Measurements from ENCODE around the gene PNMT.

The PNMT gene

GRCh38 chr17:39640591-39641031 is 27.6 kb upstream of the PNMT start:
- Histone ChIP-seq H3K4me3 (replicated peaks; ENCODE audit: low read depth, low read length) (no peak overlapping the region), H3K36me3 (ENCODE audit: control insufficient read depth, insufficient read depth, low read length) (peaks cover 2% of the 10 kb centered on the region; the same call in 1 of the 2 replicates), H3K27me3 (replicated peaks; ENCODE audit: control insufficient read depth, insufficient read depth, low read length) (no peaks in the 10 kb centered on the region)
- TF ChIP-seq, protein P1, sequence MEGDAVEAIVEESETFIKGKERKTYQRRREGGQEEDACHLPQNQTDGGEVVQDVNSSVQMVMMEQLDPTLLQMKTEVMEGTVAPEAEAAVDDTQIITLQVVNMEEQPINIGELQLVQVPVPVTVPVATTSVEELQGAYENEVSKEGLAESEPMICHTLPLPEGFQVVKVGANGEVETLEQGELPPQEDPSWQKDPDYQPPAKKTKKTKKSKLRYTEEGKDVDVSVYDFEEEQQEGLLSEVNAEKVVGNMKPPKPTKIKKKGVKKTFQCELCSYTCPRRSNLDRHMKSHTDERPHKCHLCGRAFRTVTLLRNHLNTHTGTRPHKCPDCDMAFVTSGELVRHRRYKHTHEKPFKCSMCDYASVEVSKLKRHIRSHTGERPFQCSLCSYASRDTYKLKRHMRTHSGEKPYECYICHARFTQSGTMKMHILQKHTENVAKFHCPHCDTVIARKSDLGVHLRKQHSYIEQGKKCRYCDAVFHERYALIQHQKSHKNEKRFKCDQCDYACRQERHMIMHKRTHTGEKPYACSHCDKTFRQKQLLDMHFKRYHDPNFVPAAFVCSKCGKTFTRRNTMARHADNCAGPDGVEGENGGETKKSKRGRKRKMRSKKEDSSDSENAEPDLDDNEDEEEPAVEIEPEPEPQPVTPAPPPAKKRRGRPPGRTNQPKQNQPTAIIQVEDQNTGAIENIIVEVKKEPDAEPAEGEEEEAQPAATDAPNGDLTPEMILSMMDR (IDR thresholded peaks at IDR 0.05; ENCODE audit: insufficient read depth, low read length, poor library complexity, severe bottlenecking): no peak
- no peak for DNase-seq (ENCODE audit: extremely low read depth, insufficient read length)

GRCh38 chr17:39641097-39641496 is 27.2 kb upstream of the PNMT start:
- H3K4me3 ChIP-seq (replicated peaks; ENCODE audit: low read depth, low read length): no peak overlapping the region
- no peak for DNase-seq (ENCODE audit: extremely low read depth, insufficient read length)
- TF ChIP-seq, protein P1 (IDR thresholded peaks at IDR 0.05; ENCODE audit: insufficient read depth, low read length, poor library complexity, severe bottlenecking): no peak
- H3K27me3 ChIP-seq (replicated peaks; ENCODE audit: control insufficient read depth, insufficient read depth, low read length): no peaks in the 10 kb centered on the region
- peaks cover 2% of the 10 kb centered on the region; the same call in 1 of the 2 replicates for H3K36me3 ChIP-seq (ENCODE audit: control insufficient read depth, insufficient read depth, low read length)

GRCh38 chr17:39641883-39642282 is 26.4 kb upstream of the PNMT start:
- no peak overlapping the region for H3K4me3 ChIP-seq (replicated peaks; ENCODE audit: low read depth, low read length)
- TF ChIP-seq, protein P1 (IDR thresholded peaks at IDR 0.05; ENCODE audit: insufficient read depth, low read length, poor library complexity, severe bottlenecking): no peak
- DNase-seq (ENCODE audit: extremely low read depth, insufficient read length): no peak
- H3K36me3 ChIP-seq (ENCODE audit: control insufficient read depth, insufficient read depth, low read length): peaks cover 2% of the 10 kb centered on the region; the same call in 1 of the 2 replicates
- H3K27me3 ChIP-seq (replicated peaks; ENCODE audit: control insufficient read depth, insufficient read depth, low read length): no peaks in the 10 kb centered on the region

DNA sequence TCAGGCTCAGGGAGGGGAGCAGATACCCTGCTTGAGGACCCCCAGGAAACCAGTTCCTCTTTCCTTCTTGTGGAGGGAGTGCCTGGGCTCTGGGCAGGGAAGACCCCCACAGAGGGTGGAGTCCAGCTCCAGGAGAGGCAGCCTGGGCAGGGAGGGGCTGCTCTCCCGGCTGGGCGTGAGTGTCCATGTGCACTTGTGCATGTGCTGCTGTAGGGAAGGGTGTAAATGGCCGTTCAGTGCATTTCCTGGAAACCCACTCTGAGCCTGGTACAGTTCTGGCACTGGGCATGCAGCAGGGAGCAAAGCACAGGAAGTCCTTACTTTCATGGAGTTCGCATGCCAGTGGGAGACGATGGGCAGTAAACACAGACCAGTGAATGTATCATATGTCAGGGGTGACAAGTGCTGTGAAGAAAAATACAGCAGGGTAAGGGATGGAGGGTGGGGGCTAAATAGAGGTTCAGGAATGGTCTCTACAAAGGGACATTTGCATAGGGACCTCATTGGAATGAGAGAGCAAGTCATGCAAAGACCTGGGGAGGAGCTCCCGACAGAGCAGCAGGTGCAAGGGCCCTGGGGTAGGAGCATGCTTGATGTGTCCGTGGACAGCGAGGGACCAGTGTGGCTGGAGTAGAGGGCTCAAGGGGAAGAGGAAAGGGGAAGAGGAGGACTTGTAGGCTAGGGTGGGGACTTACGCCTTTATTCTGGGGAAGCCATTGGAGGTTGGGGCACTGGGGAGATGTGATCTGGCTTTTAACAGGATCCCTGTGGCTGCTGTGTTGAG is 25.8 kb upstream of the PNMT start:
- DNase-seq (ENCODE audit: extremely low read depth, insufficient read length): no peak
- Histone ChIP-seq H3K36me3 (ENCODE audit: control insufficient read depth, insufficient read depth, low read length) (peaks cover 2% of the 10 kb centered on the region; the same call in 1 of the 2 replicates), H3K27me3 (replicated peaks; ENCODE audit: control insufficient read depth, insufficient read depth, low read length) (no peaks in the 10 kb centered on the region), H3K4me3 (replicated peaks; ENCODE audit: low read depth, low read length) (no peak overlapping the region)
- TF ChIP-seq, protein P1 (IDR thresholded peaks at IDR 0.05; ENCODE audit: insufficient read depth, low read length, poor library complexity, severe bottlenecking): no peak

- DNase-seq (ENCODE audit: extremely low read depth, insufficient read length): no peak
- Histone ChIP-seq H3K36me3 (ENCODE audit: control insufficient read depth, insufficient read depth, low read length) (peaks cover 2% of the 10 kb centered on the region; the same call in 1 of the 2 replicates), H3K4me3 (replicated peaks; ENCODE audit: low read depth, low read length) (no peak overlapping the region), H3K27me3 (replicated peaks; ENCODE audit: control insufficient read depth, insufficient read depth, low read length) (no peaks in the 10 kb centered on the region)
- TF ChIP-seq, protein P1 (IDR thresholded peaks at IDR 0.05; ENCODE audit: insufficient read depth, low read length, poor library complexity, severe bottlenecking): no peak
Observed at GRCh38 chr17:39643271-39643670, 25.0 kb upstream of the PNMT start.

Data from GM06990 (cell line).